ENCODE results near the gene CLDN15. TPM values are rescaled to one million over a fixed set of nuclear protein-coding genes. Genes with fewer than 3 reads are reported as not detected.
"Not testable (repeated sequence)": the region's sequence is repeated elsewhere in the genome, so short reads cannot be mapped to it uniquely, and the experiment has no call there.

The CLDN15 gene, protein sequence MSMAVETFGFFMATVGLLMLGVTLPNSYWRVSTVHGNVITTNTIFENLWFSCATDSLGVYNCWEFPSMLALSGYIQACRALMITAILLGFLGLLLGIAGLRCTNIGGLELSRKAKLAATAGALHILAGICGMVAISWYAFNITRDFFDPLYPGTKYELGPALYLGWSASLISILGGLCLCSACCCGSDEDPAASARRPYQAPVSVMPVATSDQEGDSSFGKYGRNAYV
- total RNA-seq (5.3 TPM), polyA plus RNA-seq (15.2 TPM)

DNA sequence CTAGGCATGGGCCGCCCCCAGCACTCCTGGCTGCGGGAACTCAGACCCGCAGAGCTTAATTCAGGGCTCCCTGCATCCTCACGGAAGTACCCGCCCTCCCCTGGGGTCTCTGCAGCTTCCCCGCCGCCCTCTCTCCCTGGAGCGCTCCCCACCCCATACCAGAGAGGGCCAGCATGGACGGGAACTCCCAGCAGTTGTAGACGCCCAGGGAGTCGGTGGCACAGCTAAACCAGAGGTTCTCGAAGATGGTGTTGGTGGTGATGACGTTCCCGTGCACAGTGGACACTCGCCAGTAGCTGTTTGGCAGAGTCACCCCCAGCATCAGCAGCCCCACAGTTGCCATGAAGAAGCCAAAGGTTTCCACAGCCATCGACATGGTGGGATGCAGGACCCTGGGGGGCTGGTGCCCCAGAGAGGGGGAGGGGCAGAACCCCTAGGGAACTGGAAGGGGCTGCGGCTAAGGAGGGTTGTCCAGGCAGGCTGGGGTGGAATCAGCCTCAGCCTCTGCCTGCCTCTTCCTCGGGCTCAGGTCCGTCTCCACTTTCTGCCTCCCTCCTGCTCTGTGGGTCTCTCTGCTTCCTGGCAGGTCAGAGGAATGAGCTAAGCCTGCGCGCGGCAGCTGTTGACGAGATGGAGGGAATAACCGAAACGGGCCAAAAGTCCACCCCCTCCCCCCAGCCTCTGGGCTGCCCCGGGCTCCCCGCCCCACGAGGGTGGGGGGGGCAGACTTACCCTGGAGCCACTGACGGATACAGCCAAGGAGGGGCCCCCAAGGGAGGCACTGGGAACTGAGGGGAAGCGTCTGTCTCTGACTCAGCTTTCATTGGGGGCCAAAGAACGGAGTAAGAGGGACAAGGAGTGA is at the start of gene CLDN15:
Gene CLDN15, minus strand, starts transcription at position 597 of the 862 bp plus-strand sequence. Its CDS starts 221 bp downstream, at position 376.
- no peak for DNase-seq (ENCODE audit: extremely low spot score)
- Histone ChIP-seq H3K4me3 (ENCODE audit: low read depth, low read length) (no peak within 1 kb of the TSS), H3K27ac (ENCODE audit: low read depth) (no peak within 1 kb of the TSS), H3K36me3 (ENCODE audit: insufficient read depth) (no peaks in the 10 kb centered on the region), H3K4me1 (ENCODE audit: insufficient read depth) (no peaks in the 10 kb centered on the region)
- 43% methylated on average over 31 of the region's 31 CpGs for WGBS

DNA sequence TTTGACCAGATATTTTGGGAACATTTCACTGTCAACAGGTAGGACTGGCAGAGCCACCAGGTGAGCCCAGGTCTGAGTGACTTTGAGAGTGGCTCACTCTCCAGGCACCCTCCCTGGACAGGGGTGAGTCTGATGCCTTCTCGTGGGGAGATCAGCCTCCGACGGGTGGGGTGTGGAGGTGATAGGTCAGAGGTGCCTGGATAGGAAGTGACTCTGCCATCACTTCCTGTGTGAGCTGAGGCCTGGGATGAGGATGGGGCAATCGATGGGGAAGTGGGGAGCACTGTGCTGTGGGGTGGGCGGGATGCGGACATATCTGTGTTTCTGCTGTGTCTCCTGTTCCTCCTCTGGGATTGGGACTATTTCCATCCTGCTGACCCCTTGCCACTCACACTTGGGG is 49.4 kb upstream of the CLDN15 start:
- H3K4me1 ChIP-seq (ENCODE audit: insufficient read depth): no peaks in the 10 kb centered on the region

DNA sequence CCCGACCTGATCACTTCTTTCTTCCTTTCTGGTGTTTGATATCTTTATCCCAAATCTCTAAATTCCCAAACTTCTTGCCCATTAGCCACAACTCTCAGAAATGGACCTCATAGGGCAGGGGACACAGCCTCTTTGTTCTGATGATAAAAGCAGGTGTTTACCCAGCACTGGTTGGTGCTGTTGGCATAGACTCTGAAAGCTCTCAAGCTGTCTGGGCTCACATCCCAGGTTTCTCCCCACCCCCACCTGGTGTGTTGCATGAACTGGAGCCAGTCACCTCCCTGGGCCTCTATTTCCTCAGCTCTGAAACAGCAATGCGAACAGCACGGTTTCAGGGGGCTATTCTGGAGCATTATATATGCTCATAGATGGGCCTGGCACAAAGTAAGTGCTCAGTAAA is 48.3 kb upstream of the CLDN15 start:
- H3K27ac ChIP-seq (ENCODE audit: low read depth); H3K4me1 ChIP-seq (ENCODE audit: insufficient read depth); H3K36me3 ChIP-seq (ENCODE audit: insufficient read depth); H3K4me3 ChIP-seq (ENCODE audit: low read depth, low read length); DNase-seq (ENCODE audit: extremely low spot score): not testable (repeated sequence)
- WGBS: 65% methylated on average over 3 of the region's 3 CpGs

More for the DNA sequence above, 49.4 kb upstream of the CLDN15 start:
- no peaks in the 10 kb centered on the region for H3K36me3 ChIP-seq (ENCODE audit: insufficient read depth)
- DNase-seq (ENCODE audit: extremely low spot score): no peak
- H3K27ac ChIP-seq (ENCODE audit: low read depth): no peak overlapping the region
- no peak overlapping the region for H3K4me3 ChIP-seq (ENCODE audit: low read depth, low read length)
- 68% methylated on average over 6 of the region's 6 CpGs for WGBS

DNA sequence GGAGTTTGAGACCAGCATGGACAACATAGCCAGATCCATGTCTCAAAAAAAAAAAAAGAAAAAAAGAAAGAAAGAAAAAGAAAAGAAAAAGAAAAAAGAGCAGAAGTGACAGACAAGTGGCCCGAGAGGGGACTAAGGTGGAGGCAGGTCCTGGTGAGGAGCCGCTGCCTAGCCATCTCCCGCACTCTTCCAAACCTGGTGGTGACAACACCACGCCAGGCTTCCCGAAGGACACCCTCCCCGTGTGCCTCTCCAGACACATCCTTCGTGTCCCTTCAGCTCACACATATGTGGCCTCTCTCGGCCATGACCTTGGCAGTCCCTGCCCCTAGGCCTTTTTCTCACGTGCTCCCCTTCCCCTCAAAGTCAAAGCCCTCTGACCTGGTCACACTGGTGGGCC is 47.6 kb upstream of the CLDN15 start:
- DNase-seq (ENCODE audit: extremely low spot score): no peak
- H3K4me1 ChIP-seq (ENCODE audit: insufficient read depth): no peaks in the 10 kb centered on the region
- H3K4me3 ChIP-seq (ENCODE audit: low read depth, low read length): no peak overlapping the region
- H3K27ac ChIP-seq (ENCODE audit: low read depth): no peak overlapping the region
- no peaks in the 10 kb centered on the region for H3K36me3 ChIP-seq (ENCODE audit: insufficient read depth)
- WGBS: 80% methylated on average over 9 of the region's 9 CpGs

DNA sequence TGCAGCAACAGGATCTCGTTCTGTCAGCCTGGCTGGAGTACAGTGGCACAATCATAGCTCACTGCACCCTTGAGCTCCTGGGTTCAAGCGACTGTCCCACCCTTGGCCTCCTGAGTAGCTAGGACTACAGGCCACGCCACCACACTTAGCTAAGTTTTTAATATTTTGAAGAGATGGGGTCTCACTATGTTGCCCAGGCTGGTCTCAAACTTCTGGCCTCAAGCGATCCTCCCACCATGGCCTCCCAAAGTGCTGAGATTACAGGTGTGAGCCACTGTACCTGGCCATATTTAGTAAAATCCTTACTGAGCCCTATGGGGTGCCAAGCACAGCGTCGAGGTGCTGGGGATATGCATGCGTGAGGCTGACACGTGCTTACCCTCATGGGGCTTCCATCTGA is 43.3 kb upstream of the CLDN15 start:
- H3K4me1 ChIP-seq (ENCODE audit: insufficient read depth); H3K27ac ChIP-seq (ENCODE audit: low read depth); DNase-seq (ENCODE audit: extremely low spot score); H3K4me3 ChIP-seq (ENCODE audit: low read depth, low read length); H3K36me3 ChIP-seq (ENCODE audit: insufficient read depth): not testable (repeated sequence)
- 89% methylated on average over 8 of the region's 8 CpGs for WGBS

DNA sequence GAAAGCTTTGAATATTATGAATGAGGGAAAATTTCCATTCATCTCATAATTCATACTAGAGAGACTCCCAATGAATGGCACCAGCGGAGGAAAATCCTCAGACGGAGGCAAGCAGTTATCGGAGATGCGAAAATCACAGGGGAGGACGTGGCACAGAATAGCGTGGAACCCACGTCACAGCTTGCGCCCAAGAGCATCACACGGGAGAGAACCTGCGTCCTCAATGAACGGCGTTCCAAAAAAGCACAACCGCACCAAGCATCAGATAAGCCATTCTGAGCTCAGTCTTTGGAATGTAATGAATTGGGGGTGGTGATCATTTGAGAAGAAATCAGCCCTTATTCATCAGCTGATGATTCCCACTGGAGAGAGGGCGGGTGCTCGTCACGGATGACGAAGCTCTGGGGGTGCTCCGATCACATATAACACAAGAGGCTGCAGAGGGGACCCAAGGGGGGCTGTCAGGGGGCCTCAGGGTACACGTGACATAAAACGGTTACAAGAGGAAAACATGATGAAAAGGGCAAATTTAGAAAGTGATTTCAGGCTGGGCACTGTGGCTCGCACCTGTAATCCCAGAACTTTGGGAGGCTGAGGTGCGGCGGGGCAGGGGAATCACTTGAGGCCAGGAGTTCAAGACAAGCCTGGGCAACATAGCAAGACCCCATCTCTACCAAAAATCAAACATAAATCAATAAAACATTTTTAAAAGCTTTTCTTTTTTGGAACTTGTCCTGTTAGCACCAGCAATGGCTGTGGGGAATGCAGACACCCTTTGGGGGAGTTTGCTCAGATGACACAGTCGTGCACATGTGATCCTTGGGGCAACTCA is 41.1 kb upstream of the CLDN15 start:
- no peak for DNase-seq (ENCODE audit: extremely low spot score)
- no peak overlapping the region for H3K4me3 ChIP-seq (ENCODE audit: low read depth, low read length)
- H3K36me3 ChIP-seq (ENCODE audit: insufficient read depth): no peaks in the 10 kb centered on the region
- H3K27ac ChIP-seq (ENCODE audit: low read depth): no peak overlapping the region
- 82% methylated on average over 24 of the region's 24 CpGs for WGBS
- no peaks in the 10 kb centered on the region for H3K4me1 ChIP-seq (ENCODE audit: insufficient read depth)

DNA sequence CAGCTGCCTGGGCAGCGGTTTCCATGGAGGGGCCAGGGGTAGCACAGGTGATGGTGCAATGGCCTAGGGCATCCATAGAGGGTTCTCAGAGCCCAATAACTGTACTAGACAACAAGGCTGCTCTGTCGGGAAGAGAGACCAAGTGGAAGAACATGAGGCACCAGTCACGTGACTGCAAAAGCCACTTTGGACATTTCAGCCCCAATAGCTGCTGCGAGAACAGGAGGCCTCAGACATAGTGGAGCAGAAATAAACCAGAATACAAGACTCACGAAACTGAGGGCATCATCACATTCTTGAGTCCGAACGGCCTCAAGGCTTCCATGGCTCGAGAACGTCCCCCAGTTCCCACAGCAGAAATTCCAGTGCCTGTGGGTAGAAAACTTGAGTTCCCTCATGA is 39.6 kb upstream of the CLDN15 start:
- H3K4me1 ChIP-seq (ENCODE audit: insufficient read depth): no peaks in the 10 kb centered on the region
- no peak overlapping the region for H3K4me3 ChIP-seq (ENCODE audit: low read depth, low read length)
- WGBS: 76% methylated on average over 9 of the region's 9 CpGs
- no peak for DNase-seq (ENCODE audit: extremely low spot score)
- H3K27ac ChIP-seq (ENCODE audit: low read depth): no peak overlapping the region
- H3K36me3 ChIP-seq (ENCODE audit: insufficient read depth): no peaks in the 10 kb centered on the region

DNA sequence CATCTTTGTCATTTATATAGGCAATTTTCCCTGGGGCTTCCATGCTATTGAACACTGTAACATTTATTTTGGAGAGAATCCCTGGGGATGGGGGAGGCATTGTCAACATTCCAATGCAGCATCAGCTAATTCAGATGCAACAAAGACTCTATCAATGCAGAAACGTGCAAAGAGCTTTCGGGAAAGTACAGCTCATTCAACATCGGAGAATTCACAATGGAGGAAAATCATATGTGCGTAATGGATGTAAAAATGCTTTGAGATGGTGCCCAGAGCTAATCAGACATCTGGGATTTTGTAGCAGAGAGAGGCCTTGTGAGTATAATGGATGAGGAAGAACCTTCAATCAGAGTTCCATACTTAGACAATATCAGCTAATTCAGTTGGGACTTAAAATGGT is 35.6 kb upstream of the CLDN15 start:
- Histone ChIP-seq H3K4me3 (ENCODE audit: low read depth, low read length) (no peak overlapping the region), H3K27ac (ENCODE audit: low read depth) (no peak overlapping the region), H3K36me3 (ENCODE audit: insufficient read depth) (no peaks in the 10 kb centered on the region), H3K4me1 (ENCODE audit: insufficient read depth) (no peaks in the 10 kb centered on the region)
- no peak for DNase-seq (ENCODE audit: extremely low spot score)
- WGBS: 65% methylated on average over 4 of the region's 4 CpGs

DNA sequence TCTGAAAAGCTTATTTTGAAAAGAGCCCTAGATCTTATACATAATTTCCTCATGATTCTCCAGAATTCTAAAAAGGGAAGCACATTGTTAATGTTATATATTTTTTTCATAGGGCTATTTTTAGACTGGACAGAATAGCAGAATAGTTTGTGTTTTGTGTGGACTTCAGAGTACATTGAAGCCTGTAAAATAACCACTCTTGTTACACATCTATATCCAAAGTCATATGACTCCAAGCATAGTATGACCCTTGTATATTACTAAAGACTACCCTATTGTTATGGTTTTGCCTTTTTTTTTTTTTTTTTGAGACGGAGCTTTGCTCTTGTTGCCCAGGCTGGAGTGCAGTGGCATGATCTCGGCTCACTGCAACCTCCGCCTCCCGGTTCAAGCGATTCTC is 33.4 kb upstream of the CLDN15 start:
- H3K4me3 ChIP-seq (ENCODE audit: low read depth, low read length): no peak overlapping the region
- WGBS: 73% methylated on average over 5 of the region's 5 CpGs
- H3K36me3 ChIP-seq (ENCODE audit: insufficient read depth): no peaks in the 10 kb centered on the region
- no peaks in the 10 kb centered on the region for H3K4me1 ChIP-seq (ENCODE audit: insufficient read depth)
- no peak for DNase-seq (ENCODE audit: extremely low spot score)
- no peak overlapping the region for H3K27ac ChIP-seq (ENCODE audit: low read depth)

DNA sequence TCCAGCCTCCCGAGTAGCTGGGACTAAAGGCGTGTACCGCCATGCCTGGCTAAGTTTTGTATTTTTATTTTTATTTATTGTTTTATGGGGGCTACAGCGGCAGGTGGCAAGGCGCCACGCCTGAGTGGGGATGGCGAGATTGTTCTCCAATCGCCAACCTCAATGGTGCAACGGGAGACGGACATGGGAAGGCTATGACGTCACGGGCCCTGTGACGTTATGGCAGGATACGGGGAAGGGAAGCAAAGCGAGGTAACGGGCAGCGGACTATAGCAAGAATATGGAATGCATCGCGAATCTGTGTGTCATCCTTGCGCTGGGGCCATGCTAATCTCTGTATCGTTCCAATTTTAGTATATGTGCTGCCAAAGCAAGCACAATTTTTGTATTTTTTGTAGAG is 32.1 kb upstream of the CLDN15 start:
- 89% methylated on average over 21 of the region's 21 CpGs for WGBS
- DNase-seq (ENCODE audit: extremely low spot score): no peak
- H3K4me3 ChIP-seq (ENCODE audit: low read depth, low read length): no peak overlapping the region
- H3K36me3 ChIP-seq (ENCODE audit: insufficient read depth): no peaks in the 10 kb centered on the region
- no peaks in the 10 kb centered on the region for H3K4me1 ChIP-seq (ENCODE audit: insufficient read depth)
- no peak overlapping the region for H3K27ac ChIP-seq (ENCODE audit: low read depth)

DNA sequence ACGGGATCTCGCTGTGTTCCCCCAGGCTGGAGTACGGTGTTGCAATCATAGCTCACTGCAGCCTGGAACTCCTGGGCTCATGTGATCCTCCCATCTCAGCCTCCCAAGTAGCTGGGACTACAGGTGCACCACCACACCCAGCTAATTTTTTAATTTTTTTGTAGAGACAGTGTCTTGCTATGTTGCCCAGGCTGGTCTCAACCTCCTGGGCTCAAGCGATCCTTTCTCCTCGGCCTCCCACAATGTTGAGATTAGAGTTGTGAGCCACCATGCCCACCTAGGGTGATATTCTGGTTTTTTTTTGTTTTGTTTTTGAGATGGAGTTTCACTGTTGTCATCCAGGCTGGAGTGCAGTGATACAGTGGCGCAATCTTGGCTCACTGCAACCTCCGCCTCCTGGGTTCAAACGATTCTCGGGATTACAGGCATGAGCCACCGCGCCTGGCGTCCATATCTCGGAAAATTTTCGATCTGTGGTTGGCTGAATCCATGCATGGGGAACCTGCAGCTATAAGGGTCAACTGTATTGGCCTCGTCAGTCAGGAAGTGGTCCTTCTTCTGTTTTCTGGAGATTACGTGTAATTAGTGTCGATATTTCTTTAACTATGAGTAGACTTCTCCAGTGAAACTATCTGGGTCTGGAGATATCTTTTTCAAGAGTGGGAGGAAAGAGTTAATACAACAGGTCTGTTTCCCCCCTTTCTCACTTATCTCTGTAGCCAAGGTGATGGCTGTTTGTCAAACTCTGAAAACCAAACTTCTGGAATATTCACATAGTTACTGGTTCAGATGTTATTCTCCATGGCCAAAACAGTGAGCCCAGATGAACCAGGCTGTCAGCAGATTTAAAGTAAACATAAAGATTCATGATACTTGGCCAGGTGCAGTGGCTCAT is 28.3 kb upstream of the CLDN15 start:
- DNase-seq (ENCODE audit: extremely low spot score): no peak
- H3K4me3 ChIP-seq (ENCODE audit: low read depth, low read length): no peak overlapping the region
- no peaks in the 10 kb centered on the region for H3K4me1 ChIP-seq (ENCODE audit: insufficient read depth)
- H3K36me3 ChIP-seq (ENCODE audit: insufficient read depth): no peaks in the 10 kb centered on the region
- H3K27ac ChIP-seq (ENCODE audit: low read depth): no peak overlapping the region
- 80% methylated on average over 17 of the region's 17 CpGs for WGBS

DNA sequence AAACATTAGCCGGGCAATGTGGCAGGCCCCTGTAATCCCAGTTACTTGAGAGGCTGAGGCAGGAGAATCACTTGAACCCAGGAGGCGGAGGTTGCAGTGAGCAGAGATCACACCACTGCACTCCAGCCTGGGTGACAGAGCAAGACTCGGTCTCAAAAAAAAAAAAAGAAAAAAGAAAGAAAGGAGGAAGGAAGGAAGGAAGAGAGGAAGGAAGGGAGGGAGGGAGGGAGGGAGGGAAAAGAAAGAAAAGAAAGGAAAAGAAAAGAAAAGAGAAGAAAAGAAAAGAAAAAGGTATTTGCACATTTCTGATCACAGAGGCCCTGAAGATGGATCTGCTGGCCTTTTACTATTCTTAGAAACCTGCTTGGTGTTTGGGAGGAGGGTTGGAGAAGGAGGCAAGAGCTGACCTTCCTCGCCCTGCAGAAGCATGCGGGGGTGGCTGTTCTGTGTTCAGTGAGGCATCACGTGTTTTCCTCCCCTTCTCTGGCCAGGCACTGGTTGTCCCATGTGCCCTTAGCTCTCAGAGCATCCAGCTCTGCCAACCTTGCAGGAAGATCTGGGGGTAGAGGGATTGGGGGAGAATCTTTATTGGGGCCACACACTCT is 26.6 kb upstream of the CLDN15 start:
- DNase-seq (ENCODE audit: extremely low spot score); H3K36me3 ChIP-seq (ENCODE audit: insufficient read depth); H3K4me1 ChIP-seq (ENCODE audit: insufficient read depth); H3K4me3 ChIP-seq (ENCODE audit: low read depth, low read length); H3K27ac ChIP-seq (ENCODE audit: low read depth): not testable (repeated sequence)
- WGBS: 49% methylated on average over 6 of the region's 6 CpGs

Measured in urinary bladder (tissue), 4 donors.